CD14-positive monocyte (primary cell): ENCODE measurements around the gene AMN1. TPM values are rescaled to one million over a fixed set of nuclear protein-coding genes. Genes with fewer than 3 reads are reported as not detected.
A peak's percentile ranks its signal among the peaks of the same experiment; 100 is the strongest.
"Not testable (repeated sequence)": the region's sequence is repeated elsewhere in the genome, so short reads cannot be mapped to it uniquely, and the experiment has no call there.

Experiments
- DNase-seq, 3 donors: peaks; one replicate each; pipeline ENCODE4 v3.0.0-alpha.2; 2011 to 2022
- H2AFZ ChIP-seq: 2 replicates; pipeline ENCODE4 v1.6.0; 2012; ENCODE audit warnings: mild to moderate bottlenecking, low read depth, low read length, inconsistent platforms; ENCODE audit not compliant: insufficient read depth, poor library complexity, severe bottlenecking
- H3K27ac ChIP-seq, 2 donors: 1 replicate in 1 of 2; 2 replicates in 1 of 2; pipeline ENCODE4 v1.5.1; 2012 to 2013; ENCODE audit warnings: low read length in 2 of 2, control low read depth in 1 of 2, inconsistent platforms in 1 of 2, low read depth in 1 of 2, mild to moderate bottlenecking in 1 of 2
- H3K27me3 ChIP-seq, 2 donors: one replicate each; pipeline versions ENCODE4 v1.6.0 to v1.6.1; 2011 to 2013; ENCODE audit warnings: low read length in 2 of 2; ENCODE audit not compliant: control insufficient read depth in 2 of 2, insufficient read depth in 2 of 2
- H3K36me3 ChIP-seq, 2 donors: replicated peaks in 1 of 2; 1 replicate in 1 of 2; 2 replicates in 1 of 2; pipeline versions ENCODE4 v1.5.1 to v1.6.1; 2012 to 2013; ENCODE audit warnings: low read length in 2 of 2, control low read depth in 1 of 2, inconsistent platforms in 1 of 2, mild to moderate bottlenecking in 1 of 2; ENCODE audit not compliant: insufficient read depth in 2 of 2, control insufficient read depth in 1 of 2
- H3K4me1 ChIP-seq, 2 donors: 1 replicate in 1 of 2; 2 replicates in 1 of 2; pipeline versions ENCODE4 v1.5.1 to v1.6.1; 2012 to 2013; ENCODE audit warnings: low read length in 2 of 2, control low read depth in 1 of 2, inconsistent platforms in 1 of 2, mild to moderate bottlenecking in 1 of 2, moderate library complexity in 1 of 2; ENCODE audit not compliant: insufficient read depth in 2 of 2, control insufficient read depth in 1 of 2
- H3K4me2 ChIP-seq: replicated peaks from 2 replicates; pipeline ENCODE3; 2012; ENCODE audit warnings: low read length, moderate library complexity, mild to moderate bottlenecking; ENCODE audit not compliant: poor library complexity, severe bottlenecking; ENCODE audit errors: extremely low read depth
- H3K4me3 ChIP-seq, 3 experiments: fragments of 200-600 bp in 1 of 3; sonication (generic) in 1 of 3; replicated peaks in 1 of 3; 1 replicate in 2 of 3; 2 replicates in 1 of 3; pipeline ENCODE4 v1.5.1; 2011 to 2013; ENCODE audit warnings: low read length in 3 of 3, mild to moderate bottlenecking in 3 of 3, control low read depth in 2 of 3, low read depth in 2 of 3, inconsistent platforms in 1 of 3, moderate library complexity in 1 of 3
- H3K79me2 ChIP-seq: 2 replicates; pipeline ENCODE4 v1.6.0; 2012; ENCODE audit warnings: mild to moderate bottlenecking, control low read depth, inconsistent platforms, low read length, moderate library complexity; ENCODE audit not compliant: insufficient read depth
- H3K9ac ChIP-seq: 2 replicates; pipeline ENCODE4 v1.6.0; 2017; ENCODE audit warnings: low read length, mild to moderate bottlenecking; ENCODE audit not compliant: insufficient read depth, poor library complexity, severe bottlenecking
- H3K9me3 ChIP-seq, 2 donors: replicated peaks in 1 of 2; 1 replicate in 1 of 2; 2 replicates in 1 of 2; pipeline versions ENCODE4 v1.5.1 to v1.6.1; 2012 to 2013; ENCODE audit warnings: low read length in 2 of 2, control low read depth in 1 of 2; ENCODE audit not compliant: control insufficient read depth in 1 of 2, insufficient read depth in 1 of 2
- H4K20me1 ChIP-seq: 2 replicates; pipeline ENCODE4 v1.6.0; 2012; ENCODE audit warnings: mild to moderate bottlenecking, low read length, control low read depth, moderate library complexity; ENCODE audit not compliant: insufficient read depth
- H3K27ac Mint-ChIP-seq, 7 donors: one replicate each; pipeline ENCODE4 v1.8.0; 2020; ENCODE audit warnings: mild to moderate bottlenecking in 7 of 7, mixed read lengths in 7 of 7, moderate library complexity in 6 of 7, inconsistent platforms in 2 of 7
- H3K27me3 Mint-ChIP-seq, 3 donors: one replicate each; pipeline ENCODE4 v1.8.0; 2021 to 2022; ENCODE audit warnings: low read depth in 3 of 3, mild to moderate bottlenecking in 3 of 3, mixed read lengths in 3 of 3, moderate library complexity in 3 of 3, inconsistent platforms in 1 of 3
- H3K36me3 Mint-ChIP-seq, 2 donors: one replicate each; pipeline ENCODE4 v1.8.0; 2020; ENCODE audit warnings: mixed read lengths in 2 of 2, inconsistent platforms in 1 of 2, mild to moderate bottlenecking in 1 of 2
- H3K4me1 Mint-ChIP-seq: one replicate; pipeline ENCODE4 v1.8.0; 2020; ENCODE audit warnings: mild to moderate bottlenecking, mixed read lengths
- H3K4me3 Mint-ChIP-seq, 2 donors: one replicate each; pipeline ENCODE4 v1.8.0; 2020; ENCODE audit warnings: mild to moderate bottlenecking in 2 of 2, mixed read lengths in 2 of 2, moderate library complexity in 1 of 2
- H3K9me3 Mint-ChIP-seq, 7 donors: one replicate each; pipeline ENCODE4 v1.8.0; 2020 to 2022; ENCODE audit warnings: mixed read lengths in 7 of 7, mild to moderate bottlenecking in 6 of 7, moderate library complexity in 6 of 7, inconsistent platforms in 2 of 7
- CTCF ChIP-seq: fragments of 200-600 bp; IDR thresholded peaks from one replicate; pipeline ENCODE4 v1.8.0; 2022; ENCODE audit warnings: antibody characterized with exemption, mild to moderate bottlenecking
- WGBS: methylation state at CpG from one replicate; pipeline ENCODE4 v1.1.5; 2013; ENCODE audit warnings: missing lambda C conversion rate; ENCODE audit not compliant: insufficient coverage; 5-methylcytosine and 5-hydroxymethylcytosine counted together
- intact Hi-C, 2 donors: fragments of 100-400 bp; cut with micrococcal nuclease; formaldehyde crosslinking; loops; one replicate each; pipeline versions ENCODE4 v1.15.0 to v1.15.1; 2023
- polyA plus RNA-seq, 3 donors: library from polyadenylated mRNA; depleted of rRNA in 1 of 3; unstranded in 2 of 3; stranded (reverse) in 1 of 3; fragments of 300-500 nt in 2 of 3; fragments of >200 nt in 1 of 3; fragmentation: Illumina TruSeq in 2 of 3; gene quantifications; 1 replicate in 2 of 3; 2 replicates in 1 of 3; pipeline ENCODE4 v1.2.3, GENCODE V29; 2012 to 2021

Gene AMN1
- polyA plus RNA-seq, 3 donors, result 6.0 to 7.8 (median 7.4) TPM

GRCh38 chr12:31682136-31682962 lies 46.5 kb downstream of the AMN1 start:
- peaks cover 18 to 21% of the 10 kb centered on the region in 2 donors for H3K4me1 ChIP-seq
- no peak overlapping the region for H2AFZ ChIP-seq
- no peak overlapping the region for H3K9ac ChIP-seq
- H3K4me3 Mint-ChIP-seq, result no peak overlapping the region
- no peak overlapping the region for H3K27ac ChIP-seq
- H3K36me3 Mint-ChIP-seq, result peaks cover 6 to 15% of the 10 kb centered on the region in 2 donors
- no peaks in the 10 kb centered on the region for H3K79me2 ChIP-seq
- peak overlapping the region in 6 of 7 donors; percentile 17 to 91 (median 80) for H3K27ac Mint-ChIP-seq
- intact Hi-C loops, result loop anchor here in 1 of 2 donors (5.0 kb wide), 2 partner anchors 150 to 280 kb away; no protein-coding TSS in a partner anchor
- peaks cover 4 to 15% (median 12%) of the 10 kb centered on the region in 7 donors for H3K9me3 Mint-ChIP-seq
- peaks cover 0 to 1% (median 0%) of the 10 kb centered on the region in 3 donors for H3K27me3 Mint-ChIP-seq
- no peaks in the 10 kb centered on the region for H3K36me3 ChIP-seq
- no peaks in the 10 kb centered on the region for H3K27me3 ChIP-seq
- peak; percentile 76 to 88 (median 84) for DNase-seq
- H3K9me3 ChIP-seq, result peaks cover 0 to 7% of the 10 kb centered on the region in 2 donors
- no peaks in the 10 kb centered on the region for H4K20me1 ChIP-seq
- no peak overlapping the region for H3K4me2 ChIP-seq
- 74% methylated on average over 7 of the region's 10 CpGs for WGBS
- TF ChIP-seq CTCF, result peak; percentile 81
- H3K4me1 Mint-ChIP-seq, result peaks cover 18% of the 10 kb centered on the region
- H3K4me3 ChIP-seq, result no peak overlapping the region

DNA sequence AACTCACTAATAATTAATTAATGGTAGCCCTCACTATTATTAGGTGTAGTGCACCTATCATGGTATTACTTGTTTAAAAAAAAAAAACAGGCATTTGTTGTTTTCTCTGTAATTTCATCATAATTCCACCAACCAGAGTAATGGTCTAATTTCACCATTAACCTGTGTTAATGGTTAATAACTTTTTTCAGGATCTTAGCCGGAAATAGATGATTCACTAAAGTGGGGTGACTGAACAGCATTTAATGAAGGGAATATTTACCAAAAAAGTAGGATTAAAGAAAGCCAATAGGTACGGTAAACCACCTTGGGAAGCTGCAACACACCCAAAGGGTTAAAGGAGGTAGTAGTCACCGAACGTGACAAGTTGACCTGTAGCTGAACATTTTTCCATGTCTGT lies 56.3 kb downstream of the AMN1 start:
- Mint-ChIP-seq H3K4me3 (no peak overlapping the region), H3K9me3 (peaks cover 3 to 21% (median 16%) of the 10 kb centered on the region in 7 donors), H3K36me3 (peaks cover 11 to 23% of the 10 kb centered on the region in 2 donors), H3K27ac (no peak overlapping the region), H3K4me1 (no peaks in the 10 kb centered on the region), H3K27me3 (peaks cover 0 to 3% (median 2%) of the 10 kb centered on the region in 3 donors)
- Histone ChIP-seq H3K9ac (no peak overlapping the region), H2AFZ (no peak overlapping the region), H3K9me3 (peaks cover 12 to 14% of the 10 kb centered on the region in 2 donors), H3K4me1 (no peaks in the 10 kb centered on the region), H4K20me1 (no peaks in the 10 kb centered on the region), H3K4me2 (no peak overlapping the region), H3K4me3 (no peak overlapping the region), H3K36me3 (peaks cover 0 to 5% of the 10 kb centered on the region in 2 donors), H3K27ac (no peak overlapping the region), H3K27me3 (no peaks in the 10 kb centered on the region), H3K79me2 (no peaks in the 10 kb centered on the region)
- intact Hi-C loops, result loop anchor here (10.0 kb wide), 2 partner anchors 292 to 392 kb away; no protein-coding TSS in a partner anchor
- no peak for DNase-seq
- no CpG with 5 or more reads among the region's 4 CpGs for WGBS
- TF ChIP-seq CTCF, result no peak

DNA sequence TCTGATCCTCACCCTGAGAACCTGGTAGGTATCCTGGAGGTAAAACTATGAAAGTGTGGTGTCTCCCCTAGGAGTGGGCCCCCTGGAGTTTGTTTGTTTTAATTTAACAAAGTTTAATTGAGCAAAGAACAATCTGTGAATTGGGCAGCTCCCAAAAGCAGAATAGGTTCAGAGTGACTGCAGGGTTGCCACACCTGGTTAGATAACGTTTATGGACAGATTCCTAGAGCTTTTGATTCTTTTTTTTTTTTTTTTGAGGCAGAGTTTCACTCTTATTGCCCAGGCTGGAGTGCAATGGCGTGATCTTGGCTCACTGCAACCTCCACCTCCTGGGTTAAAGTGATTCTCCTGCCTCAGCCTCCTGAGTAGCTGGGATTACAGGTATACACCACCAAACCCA lies 59.2 kb downstream of the AMN1 start:
- H3K4me1 ChIP-seq, DNase-seq, H3K36me3 ChIP-seq, H3K4me2 ChIP-seq, H3K27me3 Mint-ChIP-seq, H2AFZ ChIP-seq, H3K27me3 ChIP-seq, H3K79me2 ChIP-seq, H4K20me1 ChIP-seq, H3K27ac Mint-ChIP-seq, H3K9ac ChIP-seq, H3K4me1 Mint-ChIP-seq, intact Hi-C loops, H3K27ac ChIP-seq, H3K4me3 ChIP-seq, H3K4me3 Mint-ChIP-seq: not testable (repeated sequence)
- Mint-ChIP-seq H3K9me3 (peaks cover 12 to 32% (median 26%) of the 10 kb centered on the region in 7 donors), H3K36me3 (peaks cover 9 to 26% of the 10 kb centered on the region in 2 donors)
- H3K9me3 ChIP-seq, result peaks cover 16 to 23% of the 10 kb centered on the region in 2 donors
- WGBS, result 100% methylated on average over 1 of the region's 2 CpGs
